AG09319 (cell line): ENCODE results near the gene C10orf67.
"Not testable (repeated sequence)": the region's sequence is repeated elsewhere in the genome, so short reads cannot be mapped to it uniquely, and the experiment has no call there.

ENCODE experiments used
- DNase-seq: peaks from one replicate; pipeline ENCODE4 v3.0.0-alpha.2; 2010; ENCODE audit warnings: low read depth; ENCODE audit errors: extremely low read depth
- CTCF ChIP-seq: IDR thresholded peaks from 2 replicates; pipeline ENCODE4 v1.5.1; 2011; ENCODE audit warnings: low read depth, mild to moderate bottlenecking, inconsistent platforms, low read length, moderate library complexity

The C10orf67 gene

DNA sequence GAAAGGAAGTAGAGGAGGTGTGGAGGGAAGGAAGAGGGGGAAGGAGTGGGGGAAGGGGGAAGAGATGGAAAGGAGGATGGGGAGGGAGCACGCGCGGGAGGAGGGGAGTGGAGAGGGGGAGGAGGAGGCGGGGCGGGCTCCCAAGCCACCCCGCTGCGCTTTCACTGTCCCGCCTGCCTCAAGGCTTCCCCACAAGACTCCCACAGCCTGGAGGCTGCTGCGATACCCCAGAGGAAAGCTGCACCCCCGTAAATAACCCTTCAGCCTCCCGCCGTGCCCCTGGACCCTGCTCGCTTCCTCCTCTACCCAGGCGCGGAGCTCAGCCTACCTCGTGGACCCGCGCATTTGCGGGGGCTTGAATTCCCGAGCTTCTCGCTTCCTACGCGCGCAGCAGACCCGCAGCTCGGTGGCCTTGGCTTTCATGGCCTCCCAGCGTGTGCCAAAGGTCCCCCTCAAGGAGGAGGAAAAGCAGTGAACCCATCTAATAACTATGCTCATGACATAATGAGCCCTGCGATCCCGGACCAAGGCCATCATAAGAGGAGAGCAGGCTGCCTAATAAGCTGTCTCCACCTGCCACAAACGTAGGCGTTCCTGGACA, at the start of gene C10orf67:
TSS of gene C10orf67 (minus strand) at position 557 of the 601 bp plus-strand sequence. CDS start at position 534, 23 bp downstream.
- DNase-seq: no peak
- no peak for TF ChIP-seq CTCF

DNA sequence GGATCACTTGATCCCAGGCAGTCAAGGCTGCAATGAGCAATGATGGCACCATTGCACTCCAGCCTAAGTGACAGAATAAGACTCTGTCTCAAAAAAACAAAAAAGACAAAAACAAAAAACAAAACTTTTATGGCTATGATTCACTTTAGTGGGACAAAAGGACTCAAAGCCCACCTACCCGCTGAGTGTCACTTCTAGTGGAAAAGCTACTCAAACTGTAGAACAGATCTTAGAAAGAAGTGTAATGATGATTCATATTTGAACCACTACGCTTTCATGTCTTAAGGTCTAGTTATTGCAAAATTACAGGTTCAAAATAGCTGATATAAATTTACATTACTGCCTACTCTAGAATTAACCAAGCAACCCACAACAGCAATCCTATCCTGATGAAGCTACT, 47.2 kb upstream of the C10orf67 start:
- no peak for TF ChIP-seq CTCF
- DNase-seq: no peak

GRCh38 chr10:23390809-23391208, 46.2 kb upstream of the C10orf67 start:
- TF ChIP-seq CTCF: no peak
- no peak for DNase-seq

DNA sequence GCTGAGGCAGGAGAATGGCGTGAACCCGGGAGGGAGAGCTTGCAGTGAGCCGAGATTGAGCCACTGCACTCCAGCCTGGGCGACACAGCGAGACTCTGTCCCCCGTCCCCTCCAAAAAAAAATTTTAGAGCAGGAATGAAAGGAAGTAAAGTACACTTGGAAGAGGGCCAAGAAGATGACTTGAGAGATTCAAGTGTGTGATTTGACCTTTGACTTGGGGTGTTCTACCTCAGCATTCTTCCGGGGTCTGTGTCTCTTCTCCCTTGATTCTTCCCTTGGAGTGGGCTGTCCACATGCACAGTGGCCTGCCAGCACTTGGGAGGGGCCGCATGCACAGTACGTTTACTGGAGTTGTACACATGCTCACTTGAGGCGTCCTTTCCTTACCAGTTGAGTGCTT, 45.8 kb upstream of the C10orf67 start:
- not testable (repeated sequence) for DNase-seq

GRCh38 chr10:23387516-23387915, 42.9 kb upstream of the C10orf67 start:
- not testable (repeated sequence) for DNase-seq

DNA sequence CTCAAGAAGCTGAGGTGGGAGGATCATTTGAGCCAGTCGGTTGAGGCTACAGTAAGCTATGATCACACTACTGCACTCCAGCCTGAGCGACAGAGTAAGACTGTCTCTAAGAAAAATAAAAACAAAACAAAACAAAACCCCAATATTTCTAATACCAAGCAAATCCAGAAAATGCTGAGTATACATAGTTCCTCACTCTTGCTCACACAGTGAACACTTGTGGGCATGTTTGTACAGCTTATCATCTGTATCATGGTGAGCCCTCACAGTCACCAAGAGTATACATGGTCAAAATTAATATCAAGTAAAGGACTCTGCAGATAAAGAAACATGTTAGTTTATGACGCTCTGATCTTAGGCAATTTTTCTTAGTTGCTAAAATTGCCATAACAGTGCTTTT, 41.5 kb upstream of the C10orf67 start:
- no peak for TF ChIP-seq CTCF
- no peak for DNase-seq

DNA sequence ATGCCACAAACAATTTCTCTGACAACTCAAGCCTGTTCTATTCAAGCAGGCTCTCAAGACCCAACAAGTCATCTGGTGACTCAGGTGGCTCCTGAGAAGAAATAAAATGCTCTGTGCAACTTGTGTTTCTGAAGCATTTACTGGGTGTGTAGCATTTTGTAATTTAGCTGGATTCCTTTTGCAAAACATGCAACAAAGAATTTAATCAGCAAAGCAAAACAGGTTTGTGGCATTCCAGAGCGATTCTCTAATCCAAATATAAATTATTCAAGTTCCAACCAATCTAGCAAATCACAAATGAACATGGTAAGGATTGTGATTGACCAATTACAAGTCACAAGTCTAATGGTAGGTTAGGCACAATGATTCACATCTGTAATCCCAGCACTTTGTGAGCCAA, 39.8 kb upstream of the C10orf67 start:
- no peak for TF ChIP-seq CTCF
- peak; percentile 27 for DNase-seq

DNA sequence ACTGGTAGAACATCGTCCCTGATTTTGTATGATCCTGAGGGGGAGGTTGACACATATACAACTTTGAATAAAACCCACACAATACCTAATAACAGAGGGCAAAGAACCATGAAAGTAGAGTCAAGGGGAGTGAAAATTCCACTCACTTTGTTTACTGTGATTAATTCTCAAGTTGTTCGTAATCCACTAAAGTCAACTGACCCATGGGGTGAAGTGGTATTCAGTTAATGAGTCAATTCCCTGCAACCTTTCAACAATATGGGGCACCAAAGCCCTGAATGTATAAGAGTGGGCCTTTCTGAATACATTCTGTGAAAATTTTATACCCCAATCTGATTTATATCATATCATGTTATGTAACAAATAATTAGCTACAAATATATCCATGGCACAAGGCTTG, 39.0 kb upstream of the C10orf67 start:
- DNase-seq: no peak
- TF ChIP-seq CTCF: no peak
